Endometrial microvascular endothelial cells (primary cell): ENCODE measurements around the gene KLK13. TPM values are rescaled to one million over a fixed set of nuclear protein-coding genes. Genes with fewer than 3 reads are reported as not detected.

ENCODE experiments used
- in situ Hi-C: cut with HindIII; loops from 2 replicates; pipeline ENCODE4 v1.10.0; 2017; ENCODE audit warnings: low sequenced_read_pairs, low pct_unique_long_range_greater_than_20kb; ENCODE audit errors: inconsistent ontology term
- total RNA-seq: library from RNA; depleted of rRNA; stranded (reverse); fragments of >200 nt; gene quantifications from one replicate; pipeline ENCODE4 v1.2.3, GENCODE V29; 2015; ENCODE audit errors: inconsistent ontology term

Gene KLK13
- total RNA-seq, 1 donor from 2014 or later = not detected

GRCh38 chr19:51093510-51094345 is 28.8 kb upstream of the KLK13 start:
- in situ Hi-C loops = no loop called here

- in situ Hi-C loops = no loop called here
Observed at GRCh38 chr19:51093101-51093500, 28.2 kb upstream of the KLK13 start.

- in situ Hi-C loops = no loop called here
Observed at GRCh38 chr19:51091895-51092873, 27.3 kb upstream of the KLK13 start.

- in situ Hi-C loops = no loop called here
Observed at GRCh38 chr19:51091126-51091525, 26.2 kb upstream of the KLK13 start.

- in situ Hi-C loops = no loop called here
Observed at GRCh38 chr19:51090471-51090870, 25.6 kb upstream of the KLK13 start.

- in situ Hi-C loops = no loop called here
Observed at GRCh38 chr19:51089786-51090185, 24.9 kb upstream of the KLK13 start.

GRCh38 chr19:51086153-51086850 is 21.4 kb upstream of the KLK13 start:
- in situ Hi-C loops = no loop called here

- in situ Hi-C loops = no loop called here
Observed at GRCh38 chr19:51084505-51084904, 19.6 kb upstream of the KLK13 start.

GRCh38 chr19:51083783-51084182 is 18.9 kb upstream of the KLK13 start:
- in situ Hi-C loops = no loop called here

GRCh38 chr19:51083181-51083580 is 18.3 kb upstream of the KLK13 start:
- in situ Hi-C loops = no loop called here

GRCh38 chr19:51082611-51083010 is 17.7 kb upstream of the KLK13 start, which contains the start of gene KLK14:
KLK14 (minus strand) TSS chr19:51082887; CDS start chr19:51082614, 273 bp downstream.
- in situ Hi-C loops = no loop called here

GRCh38 chr19:51081476-51081875 is 16.6 kb upstream of the KLK13 start:
- in situ Hi-C loops = no loop called here

GRCh38 chr19:51079481-51080110 is 14.7 kb upstream of the KLK13 start:
- in situ Hi-C loops = no loop called here

GRCh38 chr19:51078731-51079130 is 13.8 kb upstream of the KLK13 start:
- in situ Hi-C loops = no loop called here

- in situ Hi-C loops = no loop called here
Observed at GRCh38 chr19:51078104-51078503, 13.2 kb upstream of the KLK13 start.

GRCh38 chr19:51076631-51077213 is 11.8 kb upstream of the KLK13 start:
- in situ Hi-C loops = no loop called here

- in situ Hi-C loops = no loop called here
Observed at GRCh38 chr19:51075998-51076397, 11.1 kb upstream of the KLK13 start.

GRCh38 chr19:51071095-51071405 is 6.2 kb upstream of the KLK13 start:
- in situ Hi-C loops = no loop called here
